Endothelial cell of umbilical vein (primary cell): Measurements from ENCODE around the gene FGFBP2. TPM values are rescaled to one million over a fixed set of nuclear protein-coding genes. Genes with fewer than 3 reads are reported as not detected.

Source experiments
- BruUV-seq: library from RNA; stranded (reverse); fragments of 400-500 nt; replicated peaks from 2 replicates; lab custom pipeline; 2021; lab: Mats Ljungman, UMichigan
- CTCF ChIA-PET: fragments of 300-600, 350-600 bp; sonication (Branson Sonifier 250); formaldehyde crosslinking; loops from one replicate; lab custom pipeline; 2021; ENCODE audit warnings: antibody characterized with exemption, inconsistent platforms; lab: Charles Lee
- POLR2A ChIA-PET: fragments of 300-600, 350-600 bp; sonication (Branson Sonifier 250); formaldehyde crosslinking; loops from one replicate; lab custom pipeline; 2021; ENCODE audit warnings: antibody characterized with exemption, inconsistent platforms; lab: Charles Lee
- DNase-seq: peaks from one replicate; pipeline ENCODE4 v3.0.0-alpha.2; 2011; ENCODE audit warnings: low read depth, low spot score
- FAIRE-seq: peaks from 2 replicates; lab custom pipeline; 2011; peaks lifted over from hg19 to GRCh38; lab: Jason Lieb, UNC
- H2AFZ ChIP-seq: 2 replicates; pipeline ENCODE4 v1.6.0; 2012; ENCODE audit warnings: low read depth, low read length, control low read depth, inconsistent platforms
- H3K27ac ChIP-seq: 2 replicates; pipeline ENCODE4 v1.5.1; 2011; ENCODE audit warnings: low read depth, mild to moderate bottlenecking, control low read depth, low read length, moderate library complexity; ENCODE audit not compliant: insufficient read depth
- H3K27me3 ChIP-seq, 2 experiments: 2 replicates each; pipeline versions ENCODE4 v1.6.0 to v1.6.1; 2011; ENCODE audit warnings: low read length in 2 of 2, mixed read lengths in 1 of 2; ENCODE audit not compliant: control insufficient read depth in 2 of 2, insufficient read depth in 2 of 2
- H3K36me3 ChIP-seq, 2 experiments: 2 replicates in 1 of 2; 3 replicates in 1 of 2; pipeline ENCODE4 v1.5.1; 2011; ENCODE audit warnings: low read length in 2 of 2, mild to moderate bottlenecking in 1 of 2, moderate library complexity in 1 of 2; ENCODE audit not compliant: control insufficient read depth in 2 of 2, insufficient read depth in 2 of 2; ENCODE audit errors: extremely low read depth in 1 of 2
- H3K4me1 ChIP-seq: 3 replicates; pipeline ENCODE4 v1.5.1; 2011; ENCODE audit warnings: mild to moderate bottlenecking, low read length; ENCODE audit not compliant: control insufficient read depth, insufficient read depth; ENCODE audit errors: extremely low read depth
- H3K4me2 ChIP-seq: 2 replicates; pipeline ENCODE4 v1.6.1; 2011; ENCODE audit warnings: low read length, control low read depth, mixed read lengths; ENCODE audit not compliant: insufficient read depth
- H3K4me3 ChIP-seq, 3 experiments: fragments of 200-600 bp in 1 of 3; sonication (generic), shearing (Covaris generic) in 1 of 3; replicated peaks in 1 of 3; 2 replicates each; pipeline ENCODE4 v1.5.1; 2011 to 2016; ENCODE audit warnings: control low read depth in 3 of 3, low read length in 3 of 3, mild to moderate bottlenecking in 2 of 3, inconsistent platforms in 1 of 3, low read depth in 1 of 3, moderate library complexity in 1 of 3; ENCODE audit not compliant: insufficient read depth in 1 of 3
- H3K79me2 ChIP-seq: 2 replicates; pipeline ENCODE4 v1.6.0; 2012; ENCODE audit warnings: low read length, inconsistent platforms; ENCODE audit not compliant: control insufficient read depth, insufficient read depth
- H3K9ac ChIP-seq: replicated peaks from 2 replicates; pipeline ENCODE3; 2011; ENCODE audit warnings: low read length, control low read depth; ENCODE audit not compliant: insufficient read depth; ENCODE audit errors: extremely low read depth
- H3K9me1 ChIP-seq: replicated peaks from 3 replicates; pipeline ENCODE4 v1.6.0; 2011; ENCODE audit warnings: mild to moderate bottlenecking, low read length; ENCODE audit not compliant: control insufficient read depth, insufficient read depth; ENCODE audit errors: extremely low read depth
- H3K9me3 ChIP-seq: replicated peaks from 2 replicates; pipeline ENCODE4 v1.5.1; 2012; ENCODE audit warnings: low read length, inconsistent platforms; ENCODE audit not compliant: control insufficient read depth, insufficient read depth
- H4K20me1 ChIP-seq: replicated peaks from 2 replicates; pipeline ENCODE3; 2011; ENCODE audit warnings: mild to moderate bottlenecking, low read length; ENCODE audit not compliant: control insufficient read depth, insufficient read depth; ENCODE audit errors: extremely low read depth
- CTCF ChIP-seq, 2 donors: IDR thresholded peaks; 1 replicate in 1 of 2; 2 replicates in 1 of 2; pipeline ENCODE4 v1.5.1; 2011; ENCODE audit warnings: low read length in 2 of 2, mild to moderate bottlenecking in 2 of 2, moderate library complexity in 2 of 2, control low read depth in 1 of 2, inconsistent platforms in 1 of 2, low read depth in 1 of 2; ENCODE audit not compliant: insufficient read depth in 1 of 2; ENCODE audit errors: extremely low read depth in 1 of 2
- EZH2 ChIP-seq: IDR thresholded peaks from 2 replicates; pipeline ENCODE4 v1.6.1; 2012; ENCODE audit warnings: borderline replicate concordance, low read depth, mild to moderate bottlenecking, moderate library complexity, low read length, inconsistent platforms; ENCODE audit not compliant: severe bottlenecking
- FOS ChIP-seq: IDR thresholded peaks from 2 replicates; pipeline ENCODE4 v1.6.1; 2011; ENCODE audit warnings: mild to moderate bottlenecking, low read length, moderate library complexity, borderline replicate concordance; ENCODE audit not compliant: insufficient read depth
- GATA2 ChIP-seq: IDR thresholded peaks from 2 replicates; pipeline ENCODE4 v1.7.0; 2011; ENCODE audit warnings: low read depth, mild to moderate bottlenecking, moderate library complexity, mixed read lengths, low read length; ENCODE audit not compliant: insufficient read length, insufficient read depth
- JUN ChIP-seq: IDR thresholded peaks from 2 replicates; pipeline ENCODE4 v1.6.1; 2011; ENCODE audit warnings: borderline replicate concordance, low read depth; ENCODE audit not compliant: insufficient read length, insufficient read depth
- MAX ChIP-seq: IDR thresholded peaks from 2 replicates; pipeline ENCODE4 v1.6.1; 2011; ENCODE audit not compliant: insufficient read depth, insufficient read length
- MYC ChIP-seq: IDR thresholded peaks from one replicate; pipeline ENCODE4 v1.6.1; 2011; ENCODE audit warnings: mild to moderate bottlenecking, low read depth, low read length
- POLR2A ChIP-seq: IDR thresholded peaks from 2 replicates; pipeline ENCODE4 v1.6.1; 2012; ENCODE audit warnings: low read depth, mild to moderate bottlenecking, control low read depth, low read length
- POLR2AphosphoS5 ChIP-seq: IDR thresholded peaks from 2 replicates; pipeline ENCODE4 v1.6.1; 2012; ENCODE audit warnings: low read depth, mild to moderate bottlenecking, control low read depth, low read length, moderate library complexity; ENCODE audit not compliant: insufficient read depth
- dilution Hi-C: fragments of 300-500 bp; cut with MboI; formaldehyde crosslinking; loops from one replicate; pipeline ENCODE4 v1.15.0; 2019; ENCODE audit warnings: low sequenced_read_pairs; ENCODE audit not compliant: extremely low pct_ligation_motif_present
- intact Hi-C: fragments of 100-400 bp; cut with micrococcal nuclease; formaldehyde crosslinking; loops from one replicate; pipeline ENCODE4 v1.10.0; 2022
- polyA plus RNA-seq, 4 experiments: library from polyadenylated mRNA; depleted of rRNA in 3 of 4; stranded (reverse) in 3 of 4; unstranded in 1 of 4; fragments of >200 nt; gene quantifications; 2 replicates each; pipeline versions ENCODE4 v1.2.1 to v1.2.3, GENCODE V29; 2011 to 2012; ENCODE audit warnings: missing spikeins in 1 of 4
- total RNA-seq: library from RNA; stranded (reverse); gene quantifications from 2 replicates; pipeline ENCODE4 v1.2.3, GENCODE V29; 2021

The FGFBP2 gene
- total and polyA plus RNA-seq, 2 donors (not counting 3 experiments of a cell fraction or from before 2014, with no cell fraction given): not detected

- no peak for TF ChIP-seq FOS
- no peak for TF ChIP-seq GATA2
- TF ChIP-seq CTCF (IDR thresholded peaks at IDR 0.05; ENCODE audit: extremely low read depth in 1 of 2, insufficient read depth in 1 of 2, low read depth in 1 of 2, low read length in 2 of 2): no peak
- no peak for TF ChIP-seq JUN
- no peak for TF ChIP-seq POLR2AphosphoS5
- TF ChIP-seq MAX: no peak
- TF ChIP-seq EZH2: no peak
- no peak for TF ChIP-seq POLR2A
- no peak for TF ChIP-seq MYC
- Histone ChIP-seq H2AFZ (no peak overlapping the region), H3K9me1 (no peaks in the 10 kb centered on the region), H3K4me1 (no peaks in the 10 kb centered on the region), H3K9me3 (no peaks in the 10 kb centered on the region), H3K4me2 (no peak overlapping the region), H3K27me3 (peaks cover 0 to 5% of the 10 kb centered on the region in 2 experiments), H3K27ac (no peak overlapping the region), H3K9ac (no peak overlapping the region), H3K79me2 (no peaks in the 10 kb centered on the region), H4K20me1 (no peaks in the 10 kb centered on the region), H3K4me3 (no peak overlapping the region), H3K36me3 (no peaks in the 10 kb centered on the region)
- dilution Hi-C loops: no loop called here
- ChIA-PET POLR2A (no interaction called here), CTCF (interaction anchor here (1.2 kb wide), 2 partner anchors 9 to 110 kb away, joined by 5 read pairs; no protein-coding TSS in a partner anchor)
- no peak for DNase-seq
- FAIRE-seq: no peak
- BruUV-seq: no TSS peak
- intact Hi-C loops: no loop called here
These were observed 29.2 kb upstream of the FGFBP2 start for GRCh38 chr4:15992167-15992485.
